ENCODE data around the gene CAMKK1.

The CAMKK1 gene

DNA sequence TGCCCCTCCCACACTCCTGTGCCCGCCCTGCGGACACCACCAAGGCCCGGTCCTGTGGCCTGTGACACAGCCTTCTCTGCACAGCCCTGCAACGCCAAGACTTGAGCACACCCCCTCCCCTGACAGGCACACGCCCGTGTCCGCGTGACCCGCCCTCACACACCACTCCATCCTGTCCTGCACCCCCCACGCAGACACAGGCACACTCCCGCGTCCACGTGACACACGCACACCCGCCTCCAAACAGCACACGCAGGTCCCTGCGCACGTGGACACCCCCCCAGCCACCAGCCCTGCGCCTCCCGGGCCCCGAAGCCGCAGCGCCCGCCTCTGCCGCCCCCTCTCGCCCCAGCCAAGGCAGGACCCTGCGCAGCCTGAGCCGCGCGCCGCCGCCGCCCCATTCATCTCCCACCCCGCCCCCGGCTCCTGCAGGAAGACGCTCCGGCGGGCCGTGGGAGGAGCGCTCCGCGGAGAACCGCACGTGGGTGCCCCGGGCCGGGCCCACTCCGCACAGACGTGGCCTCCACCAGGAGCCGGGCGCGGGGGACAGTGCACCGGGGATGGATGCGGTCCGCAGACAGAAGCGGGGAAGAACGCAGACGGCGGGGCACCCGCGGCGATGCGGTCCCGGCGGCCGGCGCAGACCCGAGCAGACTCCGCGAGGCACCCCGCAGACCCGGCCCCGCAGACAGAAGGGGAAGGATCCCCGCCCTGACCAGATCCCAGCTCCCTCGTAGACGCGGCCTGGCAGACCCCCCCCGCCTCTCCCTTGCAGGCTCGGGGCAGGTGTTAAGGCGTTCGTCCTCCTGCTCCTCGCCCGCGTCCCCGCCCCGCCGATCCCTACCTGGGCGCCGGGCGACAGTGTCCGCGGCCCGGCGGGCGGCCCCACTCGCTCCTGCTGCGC lies 506 bp downstream of the CAMKK1 start:
- TF ChIP-seq, protein P1, sequence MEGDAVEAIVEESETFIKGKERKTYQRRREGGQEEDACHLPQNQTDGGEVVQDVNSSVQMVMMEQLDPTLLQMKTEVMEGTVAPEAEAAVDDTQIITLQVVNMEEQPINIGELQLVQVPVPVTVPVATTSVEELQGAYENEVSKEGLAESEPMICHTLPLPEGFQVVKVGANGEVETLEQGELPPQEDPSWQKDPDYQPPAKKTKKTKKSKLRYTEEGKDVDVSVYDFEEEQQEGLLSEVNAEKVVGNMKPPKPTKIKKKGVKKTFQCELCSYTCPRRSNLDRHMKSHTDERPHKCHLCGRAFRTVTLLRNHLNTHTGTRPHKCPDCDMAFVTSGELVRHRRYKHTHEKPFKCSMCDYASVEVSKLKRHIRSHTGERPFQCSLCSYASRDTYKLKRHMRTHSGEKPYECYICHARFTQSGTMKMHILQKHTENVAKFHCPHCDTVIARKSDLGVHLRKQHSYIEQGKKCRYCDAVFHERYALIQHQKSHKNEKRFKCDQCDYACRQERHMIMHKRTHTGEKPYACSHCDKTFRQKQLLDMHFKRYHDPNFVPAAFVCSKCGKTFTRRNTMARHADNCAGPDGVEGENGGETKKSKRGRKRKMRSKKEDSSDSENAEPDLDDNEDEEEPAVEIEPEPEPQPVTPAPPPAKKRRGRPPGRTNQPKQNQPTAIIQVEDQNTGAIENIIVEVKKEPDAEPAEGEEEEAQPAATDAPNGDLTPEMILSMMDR (IDR thresholded peaks at IDR 0.05; ENCODE audit: insufficient read depth, low read length, missing control alignments): no peak
- no peak for DNase-seq (ENCODE audit: low read depth, low spot score)
- H3K4me3 ChIP-seq (ENCODE audit: low read depth, low read length): peak overlapping the region; percentile 70
- CTCF ChIA-PET: interaction anchor here (0.6 to 4.5 kb wide), 8 partner anchors 8 to 153 kb away, joined by 3 to 28 read pairs (median 4); no protein-coding TSS in a partner anchor
- POLR2A ChIA-PET: no interaction called here

DNA sequence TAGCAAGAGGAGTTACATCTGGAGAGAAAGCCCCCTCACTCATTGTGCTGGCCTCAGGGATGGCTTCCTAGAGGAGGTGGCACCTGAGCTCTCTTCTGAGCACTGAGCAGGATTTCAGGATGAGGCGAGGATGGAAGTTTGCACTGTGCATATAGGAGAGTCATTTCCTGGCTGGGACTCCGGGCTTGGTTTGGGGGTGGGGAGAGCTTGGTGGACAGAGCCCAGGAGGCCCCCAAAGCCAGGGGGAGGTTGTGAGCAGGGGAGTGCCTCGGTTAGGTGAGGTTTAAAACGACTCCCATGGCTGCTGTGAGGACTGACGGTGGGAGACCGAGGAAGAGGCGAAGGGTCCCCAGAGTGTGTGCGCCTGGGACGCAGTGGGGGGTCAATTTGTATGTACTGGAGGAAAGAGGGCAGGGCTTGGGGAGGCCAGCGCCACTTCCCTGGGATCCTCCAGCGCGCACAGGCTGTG lies 1.2 kb downstream of the CAMKK1 start:
- no peak for DNase-seq (ENCODE audit: low read depth, low spot score)
- TF ChIP-seq, protein P1 (IDR thresholded peaks at IDR 0.05; ENCODE audit: insufficient read depth, low read length, missing control alignments): no peak
- ChIA-PET CTCF (interaction anchor here (0.8 to 4.5 kb wide), 3 partner anchors 22 to 153 kb away, joined by 3 to 21 read pairs (median 8); no protein-coding TSS in a partner anchor), POLR2A (no interaction called here)
- H3K4me3 ChIP-seq (ENCODE audit: low read depth, low read length): peak overlapping the region; percentile 70

DNA sequence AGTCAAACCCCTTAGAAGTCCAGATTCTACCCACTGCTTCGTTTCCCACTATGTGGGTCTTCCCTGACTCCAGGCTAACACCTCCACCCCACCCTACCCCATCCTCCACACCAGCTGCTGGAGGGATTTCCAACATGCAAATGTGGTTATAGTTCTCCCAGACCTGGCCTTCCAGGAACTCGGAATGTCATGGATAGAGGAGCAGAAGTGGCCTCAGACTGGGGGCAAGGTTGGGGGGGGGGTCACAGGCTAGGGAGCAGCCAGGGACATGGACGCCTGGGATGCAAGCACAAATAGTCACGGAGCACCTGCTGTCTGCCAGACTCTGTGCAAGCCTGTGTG lies 2.0 kb downstream of the CAMKK1 start:
- CTCF ChIA-PET: interaction anchor here (0.8 to 4.5 kb wide), 3 partner anchors 23 to 113 kb away, joined by 3 to 21 read pairs (median 8); no protein-coding TSS in a partner anchor
- no peak for DNase-seq (ENCODE audit: low read depth, low spot score)
- TF ChIP-seq, protein P1 (IDR thresholded peaks at IDR 0.05; ENCODE audit: insufficient read depth, low read length, missing control alignments): no peak
- peak overlapping the region; percentile 19 for H3K4me3 ChIP-seq (ENCODE audit: low read depth, low read length)
- POLR2A ChIA-PET: interaction anchor here (0.5 to 1.5 kb wide), 3 partner anchors 29 to 223 kb away, joined by 3 to 5 read pairs (median 5); no protein-coding TSS in a partner anchor

DNA sequence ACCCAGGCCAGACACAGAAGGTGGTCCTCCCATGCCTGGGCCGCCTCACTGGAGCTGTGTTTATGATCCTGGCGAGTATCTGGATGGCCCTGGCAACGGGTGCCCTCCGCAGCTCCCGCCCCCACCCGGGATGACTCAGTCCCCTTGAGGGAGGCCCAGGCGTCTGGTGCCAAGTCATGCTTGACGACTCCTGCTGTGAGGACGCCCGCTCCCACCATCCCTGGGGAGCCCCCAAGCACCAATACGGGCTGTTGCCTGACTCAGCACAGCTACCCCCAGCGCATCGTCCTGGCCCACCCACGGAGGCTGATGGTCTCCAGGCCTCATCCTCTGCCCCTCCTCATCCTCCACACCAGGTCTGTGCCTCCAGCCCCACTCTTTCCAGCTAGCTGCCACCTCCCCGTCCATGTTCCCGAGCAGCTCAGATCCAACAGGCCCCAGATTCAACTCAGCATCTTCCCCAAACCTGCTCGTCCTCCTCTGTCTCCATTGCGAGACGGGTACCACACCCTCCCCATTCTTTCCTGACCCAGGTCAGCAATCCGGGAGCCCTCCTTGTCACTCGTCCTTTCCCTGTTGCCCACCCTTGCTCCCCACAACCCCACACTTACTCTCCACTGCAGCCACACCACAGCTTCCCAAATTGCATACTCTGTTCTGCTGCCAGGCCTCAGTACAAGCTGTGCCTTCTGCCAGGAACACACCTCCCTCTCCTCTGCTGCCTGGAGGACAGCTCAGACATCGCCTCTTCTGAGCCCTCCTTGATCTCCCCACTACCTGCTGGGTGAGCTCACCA lies 2.6 kb downstream of the CAMKK1 start:
- CTCF ChIA-PET: interaction anchor here (0.8 to 4.5 kb wide), 10 partner anchors 10 to 156 kb away, joined by 3 to 21 read pairs (median 4); partner anchors contain the start of gene NCBP3

DNA sequence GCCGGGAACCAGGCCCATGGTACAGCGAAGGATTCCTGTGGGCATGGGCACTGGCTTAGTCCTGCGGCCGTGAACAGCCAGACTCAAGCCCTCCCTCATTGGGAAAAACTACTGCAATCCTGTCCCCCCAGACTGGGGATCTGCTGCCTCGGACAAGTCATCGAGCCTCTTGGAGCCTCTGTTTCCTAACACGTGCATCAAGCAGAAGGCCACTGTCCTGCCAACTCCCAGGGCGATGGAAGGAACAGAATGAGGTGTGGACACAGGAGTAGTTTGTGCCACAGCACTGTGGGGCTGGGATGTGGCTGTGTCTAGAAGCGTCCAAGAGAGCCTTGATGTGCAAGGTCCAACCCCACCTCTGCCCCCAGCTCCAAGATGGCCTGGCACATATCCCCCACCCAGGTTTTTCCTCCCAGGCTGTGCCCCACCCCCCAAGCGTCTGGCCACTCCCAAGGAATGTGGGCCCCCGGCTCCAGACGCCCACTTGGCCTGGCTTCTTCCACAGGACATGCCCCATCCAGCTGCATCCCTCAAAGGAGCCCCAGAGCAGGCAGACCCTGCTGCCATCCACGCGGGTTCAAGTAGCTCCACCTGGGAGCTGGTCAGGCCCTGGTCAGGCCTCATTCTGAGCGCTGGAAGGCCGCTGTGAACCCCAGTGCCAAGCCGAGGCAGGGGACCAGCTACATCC lies 3.4 kb downstream of the CAMKK1 start:
- TF ChIP-seq, protein P1 (IDR thresholded peaks at IDR 0.05; ENCODE audit: insufficient read depth, low read length, missing control alignments): no peak
- POLR2A ChIA-PET: interaction anchor here (0.6 to 1.5 kb wide), 3 partner anchors 9 to 891 kb away, joined by 3 to 5 read pairs (median 3); no protein-coding TSS in a partner anchor

More for the DNA sequence above, 2.6 kb downstream of the CAMKK1 start:
- DNase-seq (ENCODE audit: low read depth, low spot score): peak; percentile 84
- TF ChIP-seq, protein P1 (IDR thresholded peaks at IDR 0.05; ENCODE audit: insufficient read depth, low read length, missing control alignments): no peak
- POLR2A ChIA-PET: interaction anchor here (0.5 to 1.5 kb wide), 5 partner anchors 10 to 891 kb away, joined by 3 to 5 read pairs (median 3); no protein-coding TSS in a partner anchor
- peak overlapping the region; percentile 19 for H3K4me3 ChIP-seq (ENCODE audit: low read depth, low read length)

More for the DNA sequence above, 3.4 kb downstream of the CAMKK1 start:
- DNase-seq (ENCODE audit: low read depth, low spot score): no peak
- peak overlapping the region; percentile 13 for H3K4me3 ChIP-seq (ENCODE audit: low read depth, low read length)
- CTCF ChIA-PET: interaction anchor here (1.0 to 4.5 kb wide), 10 partner anchors 10 to 155 kb away, joined by 3 to 21 read pairs (median 4); partner anchors contain the start of gene NCBP3

Measured in AG04449 (cell line).